Measurements from ENCODE around the gene MMP11.

DNA sequence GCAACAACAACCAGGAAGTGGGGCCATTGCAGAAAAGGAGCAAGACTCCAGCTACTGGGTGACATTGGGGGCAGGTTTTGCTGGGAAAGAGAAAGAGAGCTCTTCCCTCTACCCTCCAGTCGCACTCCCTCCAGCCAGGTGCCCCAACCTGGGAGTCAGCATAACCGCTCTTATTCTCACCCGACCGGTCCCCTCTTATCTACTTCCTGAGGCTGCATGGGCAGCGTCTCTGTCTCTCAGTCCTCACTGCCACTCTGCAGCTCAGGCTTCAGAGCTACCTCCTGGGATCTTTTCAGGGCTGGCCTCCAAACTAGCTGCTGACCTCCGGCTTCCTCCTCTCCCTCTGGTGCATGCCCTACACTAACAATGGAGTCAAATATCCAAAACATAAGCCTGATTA lies 26.9 kb upstream of the MMP11 start:
- no peak for TF ChIP-seq CHD2 (IDR thresholded peaks at IDR 0.05; ENCODE audit: low read length, partially characterized antibody)
- TF ChIP-seq, protein P1, sequence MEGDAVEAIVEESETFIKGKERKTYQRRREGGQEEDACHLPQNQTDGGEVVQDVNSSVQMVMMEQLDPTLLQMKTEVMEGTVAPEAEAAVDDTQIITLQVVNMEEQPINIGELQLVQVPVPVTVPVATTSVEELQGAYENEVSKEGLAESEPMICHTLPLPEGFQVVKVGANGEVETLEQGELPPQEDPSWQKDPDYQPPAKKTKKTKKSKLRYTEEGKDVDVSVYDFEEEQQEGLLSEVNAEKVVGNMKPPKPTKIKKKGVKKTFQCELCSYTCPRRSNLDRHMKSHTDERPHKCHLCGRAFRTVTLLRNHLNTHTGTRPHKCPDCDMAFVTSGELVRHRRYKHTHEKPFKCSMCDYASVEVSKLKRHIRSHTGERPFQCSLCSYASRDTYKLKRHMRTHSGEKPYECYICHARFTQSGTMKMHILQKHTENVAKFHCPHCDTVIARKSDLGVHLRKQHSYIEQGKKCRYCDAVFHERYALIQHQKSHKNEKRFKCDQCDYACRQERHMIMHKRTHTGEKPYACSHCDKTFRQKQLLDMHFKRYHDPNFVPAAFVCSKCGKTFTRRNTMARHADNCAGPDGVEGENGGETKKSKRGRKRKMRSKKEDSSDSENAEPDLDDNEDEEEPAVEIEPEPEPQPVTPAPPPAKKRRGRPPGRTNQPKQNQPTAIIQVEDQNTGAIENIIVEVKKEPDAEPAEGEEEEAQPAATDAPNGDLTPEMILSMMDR (IDR thresholded peaks at IDR 0.05), result no peak

Measured in SK-N-SH (cell line).